Skeletal muscle tissue (tissue), 4 donors: Measurements from ENCODE around the gene HIVEP3. TPM values are rescaled to one million over a fixed set of nuclear protein-coding genes. Genes with fewer than 3 reads are reported as not detected.

Source experiments
- H3K27ac ChIP-seq: one replicate; pipeline ENCODE4 v1.7.0; 2013; ENCODE audit warnings: mild to moderate bottlenecking, low read depth, low read length, inconsistent platforms
- H3K27me3 ChIP-seq, 3 donors: one replicate each; pipeline ENCODE4 v1.7.0; 2013; ENCODE audit warnings: low read length in 3 of 3; ENCODE audit not compliant: control insufficient read depth in 3 of 3, insufficient read depth in 3 of 3
- H3K36me3 ChIP-seq, 3 donors: one replicate each; pipeline ENCODE4 v1.7.0; 2013; ENCODE audit warnings: low read length in 3 of 3; ENCODE audit not compliant: control insufficient read depth in 3 of 3, insufficient read depth in 3 of 3
- H3K4me1 ChIP-seq, 3 donors: one replicate each; pipeline ENCODE4 v1.7.0; 2013; ENCODE audit warnings: low read length in 3 of 3, mild to moderate bottlenecking in 3 of 3; ENCODE audit not compliant: control insufficient read depth in 3 of 3, insufficient read depth in 3 of 3
- H3K4me3 ChIP-seq, 3 donors: one replicate each; pipeline ENCODE4 v1.7.0; 2013; ENCODE audit warnings: low read length in 3 of 3
- H3K9ac ChIP-seq, 3 donors: one replicate each; pipeline ENCODE4 v1.7.0; 2013; ENCODE audit warnings: low read length in 3 of 3, mild to moderate bottlenecking in 3 of 3, moderate library complexity in 2 of 3, low read depth in 1 of 3
- H3K9me3 ChIP-seq, 3 donors: one replicate each; pipeline ENCODE4 v1.7.0; 2013; ENCODE audit warnings: low read length in 3 of 3; ENCODE audit not compliant: control insufficient read depth in 3 of 3
- total RNA-seq: library from RNA; depleted of rRNA; stranded (reverse); fragments of >200 nt; gene quantifications from one replicate; pipeline ENCODE4 v1.2.3, GENCODE V29; 2014
- donor health status: Osteomylitis.

The HIVEP3 gene
- total RNA-seq, 1 donor from 2014 or later: 0.52 TPM

GRCh38 chr1:41773144-41773591 lies 145.6 kb downstream of the HIVEP3 start:
- no peaks in the 10 kb centered on the region for H3K27me3 ChIP-seq
- no peaks in the 10 kb centered on the region for H3K36me3 ChIP-seq
- no peak overlapping the region for H3K9ac ChIP-seq
- no peaks in the 10 kb centered on the region for H3K9me3 ChIP-seq
- no peak overlapping the region for H3K27ac ChIP-seq
- peaks cover 10 to 14% (median 12%) of the 10 kb centered on the region in 3 donors for H3K4me1 ChIP-seq
- H3K4me3 ChIP-seq: no peak overlapping the region

DNA sequence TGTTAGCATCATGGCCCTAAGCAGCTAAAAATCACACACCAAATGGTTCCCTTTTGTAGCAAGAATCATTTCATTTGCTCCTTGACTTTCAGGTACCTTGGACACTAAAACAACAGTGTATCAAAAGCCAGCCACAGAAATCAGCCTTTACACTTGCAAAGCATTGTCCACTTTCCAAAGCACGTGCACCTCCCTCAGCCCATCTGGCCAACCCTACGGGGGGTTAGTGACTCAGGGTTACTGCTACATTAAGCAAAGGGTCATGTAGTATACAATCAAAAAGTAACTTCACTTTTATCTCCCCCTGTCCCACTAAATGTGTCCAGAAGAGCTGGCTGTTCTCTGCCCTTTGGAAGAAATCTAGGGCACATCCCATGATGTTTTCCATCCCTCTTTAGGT lies 149.7 kb downstream of the HIVEP3 start:
- no peak overlapping the region for H3K9ac ChIP-seq
- no peak overlapping the region for H3K4me3 ChIP-seq
- H3K9me3 ChIP-seq: no peaks in the 10 kb centered on the region
- no peaks in the 10 kb centered on the region for H3K27me3 ChIP-seq
- no peak overlapping the region for H3K27ac ChIP-seq
- no peaks in the 10 kb centered on the region for H3K36me3 ChIP-seq
- H3K4me1 ChIP-seq: peaks cover 11 to 33% (median 15%) of the 10 kb centered on the region in 3 donors

DNA sequence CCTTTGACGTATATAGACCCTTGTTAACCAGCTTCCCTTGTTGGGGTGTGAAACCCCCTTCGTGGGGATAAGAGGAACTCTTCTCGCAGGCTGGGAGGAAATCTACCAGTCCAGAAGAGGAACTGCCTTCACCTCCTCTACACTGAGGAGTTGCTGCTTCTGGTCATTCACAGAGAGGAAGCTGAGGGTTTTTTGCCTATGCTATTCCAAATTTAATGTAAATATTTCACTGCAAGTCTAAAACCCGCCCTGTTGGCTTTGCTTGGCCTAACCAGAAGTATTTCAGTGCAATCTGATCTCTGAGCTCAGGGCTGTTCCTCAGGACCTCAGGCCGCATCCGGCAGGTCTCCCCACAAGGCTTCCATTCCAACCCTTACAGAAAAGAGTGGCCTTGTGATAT lies 150.1 kb downstream of the HIVEP3 start:
- Histone ChIP-seq H3K27me3 (no peaks in the 10 kb centered on the region), H3K36me3 (no peaks in the 10 kb centered on the region), H3K4me3 (no peak overlapping the region), H3K9ac (no peak overlapping the region), H3K27ac (no peak overlapping the region), H3K4me1 (peaks cover 11 to 35% (median 15%) of the 10 kb centered on the region in 3 donors), H3K9me3 (no peaks in the 10 kb centered on the region)

DNA sequence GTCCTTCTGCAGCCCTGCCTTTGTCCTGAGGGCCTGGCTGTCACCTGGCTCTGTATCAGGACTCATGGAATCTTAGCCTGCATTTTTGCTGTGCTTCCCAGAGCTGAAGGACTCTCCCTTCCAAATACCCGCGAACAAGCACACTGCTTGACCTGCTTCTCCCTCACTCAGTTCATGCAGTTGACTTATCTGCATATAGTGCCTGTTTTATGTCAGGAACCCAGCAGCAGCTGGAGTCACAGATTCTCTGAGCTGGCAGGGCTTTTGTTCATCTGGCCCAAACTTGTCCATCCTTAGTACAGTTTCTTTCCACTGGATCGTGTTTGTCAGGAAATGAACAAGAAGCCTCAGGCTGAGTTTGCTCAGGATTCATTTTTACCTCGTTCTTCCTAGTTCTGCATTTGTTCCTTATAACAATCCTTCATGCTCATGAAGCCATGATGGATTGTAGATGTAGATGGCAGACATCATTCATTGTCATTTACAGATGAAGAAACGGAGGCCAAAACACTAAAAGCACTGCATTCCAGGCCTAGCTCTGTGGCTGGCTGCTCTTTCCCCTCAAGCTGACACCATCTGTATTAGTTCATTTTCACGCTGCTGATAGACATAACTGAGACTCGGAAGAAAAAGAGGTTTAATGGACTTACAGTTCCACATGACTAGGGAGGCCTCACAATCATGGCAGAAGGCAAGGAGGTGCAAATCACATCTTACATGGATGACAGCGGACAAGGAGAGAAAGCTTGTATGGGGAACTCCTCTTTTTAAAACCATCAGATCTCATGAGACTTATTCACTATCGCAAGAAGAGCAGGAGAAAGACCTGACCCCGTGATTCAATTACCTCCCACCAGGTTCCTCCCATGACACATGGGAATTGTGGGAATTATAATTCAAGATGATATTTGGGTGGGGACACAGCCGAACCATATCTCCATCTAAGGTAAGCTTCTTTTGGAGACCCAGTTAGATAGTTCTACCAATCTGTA lies 150.9 kb downstream of the HIVEP3 start:
- no peaks in the 10 kb centered on the region for H3K27me3 ChIP-seq
- no peaks in the 10 kb centered on the region for H3K36me3 ChIP-seq
- no peak overlapping the region for H3K9ac ChIP-seq
- no peak overlapping the region for H3K4me3 ChIP-seq
- no peaks in the 10 kb centered on the region for H3K9me3 ChIP-seq
- peaks cover 11 to 35% (median 15%) of the 10 kb centered on the region in 3 donors for H3K4me1 ChIP-seq
- H3K27ac ChIP-seq: no peak overlapping the region

DNA sequence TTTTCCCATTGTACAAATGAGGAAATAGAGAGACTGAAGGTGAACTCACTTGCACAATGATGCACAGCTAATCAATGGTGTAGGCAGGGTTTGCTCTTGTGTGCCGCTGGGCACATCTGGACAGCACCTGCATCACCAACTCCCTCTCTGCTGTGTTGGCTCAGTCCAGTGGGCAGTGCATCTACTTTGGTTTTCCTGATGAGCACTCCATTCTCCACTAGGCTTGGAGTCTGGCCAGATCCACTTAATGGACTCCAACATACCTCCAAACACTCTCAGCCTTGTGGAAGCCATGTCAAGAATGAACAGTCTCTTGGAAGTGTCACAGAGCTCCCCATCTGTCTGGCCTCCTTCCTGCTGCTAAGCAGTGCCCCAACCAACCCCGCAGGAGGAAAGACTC lies 152.2 kb downstream of the HIVEP3 start:
- H3K9me3 ChIP-seq: peaks cover 0 to 2% (median 0%) of the 10 kb centered on the region in 3 donors
- no peaks in the 10 kb centered on the region for H3K27me3 ChIP-seq
- H3K9ac ChIP-seq: no peak overlapping the region
- no peak overlapping the region for H3K27ac ChIP-seq
- peaks cover 4 to 28% (median 11%) of the 10 kb centered on the region in 3 donors for H3K4me1 ChIP-seq
- H3K4me3 ChIP-seq: no peak overlapping the region
- no peaks in the 10 kb centered on the region for H3K36me3 ChIP-seq

DNA sequence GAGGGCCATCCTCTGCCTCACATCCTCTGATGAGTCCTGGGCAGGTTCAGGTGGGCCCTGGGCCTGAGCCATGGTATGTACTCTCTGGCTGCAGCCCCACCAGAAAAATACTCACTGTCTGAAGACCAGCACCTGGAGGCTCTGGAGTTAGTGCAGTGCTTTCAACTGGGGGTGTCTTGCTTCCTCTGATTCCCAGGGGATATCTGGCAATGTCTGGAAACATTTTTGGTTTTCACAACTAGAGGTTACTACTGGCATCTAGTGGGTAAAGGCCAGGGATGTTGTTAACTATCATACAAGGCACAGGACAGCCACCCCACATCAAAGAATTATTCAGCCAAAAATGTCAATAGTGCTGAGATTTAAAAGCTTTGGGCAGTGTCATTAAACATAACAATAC lies 152.7 kb downstream of the HIVEP3 start:
- Histone ChIP-seq H3K9me3 (peaks cover 0 to 2% (median 0%) of the 10 kb centered on the region in 3 donors), H3K36me3 (no peaks in the 10 kb centered on the region), H3K4me3 (no peak overlapping the region), H3K9ac (no peak overlapping the region), H3K4me1 (peaks cover 4 to 28% (median 6%) of the 10 kb centered on the region in 3 donors), H3K27ac (no peak overlapping the region), H3K27me3 (no peaks in the 10 kb centered on the region)

- Histone ChIP-seq H3K9ac (no peak overlapping the region), H3K9me3 (peaks cover 0 to 2% (median 0%) of the 10 kb centered on the region in 3 donors), H3K4me3 (no peak overlapping the region), H3K36me3 (no peaks in the 10 kb centered on the region), H3K27ac (no peak overlapping the region), H3K4me1 (peaks cover 4 to 28% (median 5%) of the 10 kb centered on the region in 3 donors), H3K27me3 (no peaks in the 10 kb centered on the region)
Observed at GRCh38 chr1:41765152-41765551, 153.6 kb downstream of the HIVEP3 start.

GRCh38 chr1:41764656-41765055 lies 154.1 kb downstream of the HIVEP3 start:
- Histone ChIP-seq H3K36me3 (no peaks in the 10 kb centered on the region), H3K27ac (no peak overlapping the region), H3K9ac (no peak overlapping the region), H3K4me1 (peaks cover 4 to 28% (median 5%) of the 10 kb centered on the region in 3 donors), H3K9me3 (peaks cover 0 to 2% (median 0%) of the 10 kb centered on the region in 3 donors), H3K27me3 (no peaks in the 10 kb centered on the region), H3K4me3 (no peak overlapping the region)

- H3K4me3 ChIP-seq: no peak overlapping the region
- peaks cover 4 to 24% (median 5%) of the 10 kb centered on the region in 3 donors for H3K4me1 ChIP-seq
- H3K36me3 ChIP-seq: no peaks in the 10 kb centered on the region
- peaks cover 0 to 2% (median 0%) of the 10 kb centered on the region in 3 donors for H3K9me3 ChIP-seq
- no peaks in the 10 kb centered on the region for H3K27me3 ChIP-seq
- no peak overlapping the region for H3K27ac ChIP-seq
- no peak overlapping the region for H3K9ac ChIP-seq
Observed at GRCh38 chr1:41762777-41763176, 155.9 kb downstream of the HIVEP3 start.

DNA sequence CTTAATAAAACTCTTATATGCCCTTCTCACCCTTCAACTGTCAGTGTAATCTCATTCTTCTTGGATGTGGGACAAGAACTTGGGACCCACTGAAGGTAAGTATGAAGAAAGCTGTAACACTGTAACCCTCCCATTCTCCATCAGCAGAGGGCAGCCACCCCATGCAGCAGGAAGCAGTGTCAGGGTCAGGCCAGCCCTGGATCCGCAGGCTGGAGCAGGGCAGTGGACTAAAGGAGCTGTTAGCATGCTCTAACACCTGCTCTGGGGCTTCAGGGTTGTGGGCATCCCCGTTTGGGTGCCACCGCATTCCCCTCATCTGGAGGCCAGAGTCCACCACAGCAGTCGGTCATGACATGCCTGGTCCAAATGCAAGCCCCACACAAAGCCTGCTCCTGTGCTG lies 156.5 kb downstream of the HIVEP3 start:
- Histone ChIP-seq H3K4me3 (no peak overlapping the region), H3K9ac (no peak overlapping the region), H3K27ac (no peak overlapping the region), H3K36me3 (no peaks in the 10 kb centered on the region), H3K27me3 (no peaks in the 10 kb centered on the region), H3K4me1 (peaks cover 3 to 19% (median 5%) of the 10 kb centered on the region in 3 donors), H3K9me3 (peaks cover 0 to 2% (median 0%) of the 10 kb centered on the region in 3 donors)
